Stimulated activated naive CD8-positive, alpha-beta T cell treated with anti-CD3 and anti-CD28 coated beads, Interleukin-15, amount 100 ng/mL, for 72 hours (primary cell): ENCODE measurements around the gene CAPN5.
"Not testable (repeated sequence)": the region's sequence is repeated elsewhere in the genome, so short reads cannot be mapped to it uniquely, and the experiment has no call there.

Experiments used
- ATAC-seq: fragments of 150-1000 bp; cut with Tn5 transposase; 2 replicates; pipeline ENCODE4 v1.10.0; 2021; ENCODE audit warnings: mild to moderate bottlenecking, moderate library complexity
- DNase-seq, 2 donors: peaks; one replicate each; pipeline ENCODE4 v3.0.0; 2021 to 2022
- H3K27ac Mint-ChIP-seq, 2 donors: one replicate each; pipeline ENCODE4 v1.8.0; 2022; ENCODE audit warnings: mild to moderate bottlenecking in 2 of 2, mixed read lengths in 2 of 2, moderate library complexity in 2 of 2
- H3K27me3 Mint-ChIP-seq: one replicate; pipeline ENCODE4 v1.8.0; 2022; ENCODE audit warnings: mixed read lengths
- H3K4me1 Mint-ChIP-seq: one replicate; pipeline ENCODE4 v1.8.0; 2022; ENCODE audit warnings: mild to moderate bottlenecking, mixed read lengths
- H3K4me3 Mint-ChIP-seq, 2 donors: one replicate each; pipeline ENCODE4 v1.8.0; 2022; ENCODE audit warnings: mild to moderate bottlenecking in 2 of 2, mixed read lengths in 2 of 2, moderate library complexity in 1 of 2
- H3K9me3 Mint-ChIP-seq, 2 donors: one replicate each; pipeline ENCODE4 v1.8.0; 2022; ENCODE audit warnings: mixed read lengths in 2 of 2

CAPN5 gene

DNA sequence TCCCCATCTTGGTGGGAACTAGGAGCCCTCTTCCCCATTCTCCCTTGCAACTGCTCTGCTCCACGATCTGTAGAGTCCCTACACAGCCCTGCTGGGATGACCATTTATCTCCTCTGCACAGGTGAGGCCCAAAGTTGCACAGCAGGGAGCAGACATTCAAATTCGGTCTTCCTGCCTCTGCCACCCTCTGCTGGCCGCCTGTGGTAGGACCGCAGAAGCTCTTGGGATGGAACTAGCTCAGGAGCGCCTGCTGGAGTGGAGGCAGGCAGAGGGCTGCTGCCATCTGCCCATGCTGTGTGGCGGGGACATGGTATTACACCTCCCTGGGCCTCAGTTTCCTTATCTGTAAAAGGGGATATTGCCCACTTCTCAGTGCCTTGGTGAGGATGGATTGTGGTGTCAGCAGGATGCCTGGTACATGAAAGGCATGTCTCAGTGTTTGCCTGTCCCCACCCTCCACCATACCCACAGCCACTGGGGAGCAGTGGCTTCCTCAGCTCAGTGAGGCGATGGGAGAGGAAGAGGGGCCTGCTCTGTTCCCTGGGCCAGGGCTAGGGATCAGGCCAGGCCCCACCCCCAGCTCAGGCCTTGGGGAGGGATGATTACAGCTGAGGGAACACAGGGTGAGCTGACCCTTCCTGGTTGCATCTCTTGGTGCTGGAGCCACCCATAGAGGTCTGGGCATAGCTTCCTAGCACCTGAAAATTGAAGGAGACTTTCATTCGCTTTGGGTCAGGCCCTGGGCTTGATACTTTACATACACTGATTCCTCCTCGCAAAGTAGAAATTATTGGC lies 24.6 kb downstream of the CAPN5 start:
- ATAC-seq (peak; percentile 87), DNase-seq (peak; percentile 74 to 81)
- H3K27me3 Mint-ChIP-seq: no peaks in the 10 kb centered on the region
- H3K4me3 Mint-ChIP-seq: no peak overlapping the region
- H3K4me1 Mint-ChIP-seq: peaks cover 17% of the 10 kb centered on the region
- H3K27ac Mint-ChIP-seq: peak overlapping the region in 1 of 2 donors; percentile 76
- no peaks in the 10 kb centered on the region for H3K9me3 Mint-ChIP-seq

DNA sequence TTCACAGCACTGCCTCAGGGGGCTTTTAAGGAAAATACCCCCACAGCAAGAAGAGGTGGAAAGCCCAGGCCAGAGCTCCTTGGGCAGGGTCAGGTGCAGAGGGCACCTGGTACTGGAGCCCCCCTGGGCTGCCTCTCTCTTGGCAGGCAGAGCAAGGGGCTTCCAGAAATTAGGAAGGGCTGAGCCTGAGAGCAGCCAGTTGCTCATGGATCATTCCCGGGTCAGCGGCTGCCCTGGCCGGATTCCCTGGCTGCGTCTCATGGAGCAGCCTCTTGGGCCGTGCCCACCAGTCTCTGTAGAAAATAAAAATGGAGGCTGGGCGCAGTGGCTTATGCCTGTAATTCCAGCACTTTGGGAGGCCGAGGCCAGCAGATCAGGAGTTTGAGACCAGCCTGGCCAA lies 25.6 kb downstream of the CAPN5 start:
- no peak for ATAC-seq
- peaks cover 11% of the 10 kb centered on the region for H3K4me1 Mint-ChIP-seq
- H3K4me3 Mint-ChIP-seq: no peak overlapping the region
- no peaks in the 10 kb centered on the region for H3K9me3 Mint-ChIP-seq
- DNase-seq: no peak
- no peak overlapping the region for H3K27ac Mint-ChIP-seq
- H3K27me3 Mint-ChIP-seq: no peaks in the 10 kb centered on the region

DNA sequence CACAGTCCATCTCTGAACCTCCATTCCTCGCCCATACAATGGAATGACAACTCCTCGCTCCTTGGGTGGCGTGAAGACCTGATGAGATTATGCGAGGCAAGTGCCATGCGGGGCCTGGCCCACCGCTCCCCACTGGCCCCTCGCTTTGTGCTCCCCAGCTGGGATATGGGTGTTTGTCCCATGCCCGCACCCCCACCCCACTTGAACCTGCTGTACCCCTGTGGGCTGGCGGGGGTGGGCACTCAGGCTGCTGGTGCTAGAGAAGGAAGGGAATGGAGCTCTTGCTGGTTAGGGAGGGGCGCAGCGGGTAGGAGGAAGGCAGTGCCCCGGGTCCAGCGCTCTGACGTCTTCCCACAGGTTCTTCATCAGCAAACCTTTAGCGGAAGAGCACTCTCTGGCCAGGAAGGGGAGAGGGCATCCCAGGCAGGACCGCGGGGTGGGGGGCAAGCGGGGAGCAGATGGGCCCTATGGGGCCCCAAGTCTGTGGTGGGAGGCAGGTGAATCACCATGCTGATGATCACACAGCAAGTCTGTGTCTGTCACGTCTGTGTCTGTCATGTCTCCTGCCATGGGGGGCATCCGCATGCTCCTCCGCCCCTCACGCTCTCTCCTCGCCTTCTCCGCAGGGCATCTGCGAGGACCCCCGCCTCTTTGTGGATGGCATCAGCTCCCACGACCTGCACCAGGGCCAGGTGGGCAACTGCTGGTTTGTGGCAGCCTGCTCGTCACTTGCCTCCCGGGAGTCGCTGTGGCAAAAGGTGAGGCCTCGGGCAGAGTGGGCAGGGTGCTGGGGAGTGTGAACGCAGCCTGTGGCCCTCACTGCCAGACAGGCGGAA lies 26.5 kb downstream of the CAPN5 start:
- Mint-ChIP-seq H3K27ac (no peak overlapping the region), H3K4me1 (peaks cover 11% of the 10 kb centered on the region), H3K27me3 (no peaks in the 10 kb centered on the region)

DNA sequence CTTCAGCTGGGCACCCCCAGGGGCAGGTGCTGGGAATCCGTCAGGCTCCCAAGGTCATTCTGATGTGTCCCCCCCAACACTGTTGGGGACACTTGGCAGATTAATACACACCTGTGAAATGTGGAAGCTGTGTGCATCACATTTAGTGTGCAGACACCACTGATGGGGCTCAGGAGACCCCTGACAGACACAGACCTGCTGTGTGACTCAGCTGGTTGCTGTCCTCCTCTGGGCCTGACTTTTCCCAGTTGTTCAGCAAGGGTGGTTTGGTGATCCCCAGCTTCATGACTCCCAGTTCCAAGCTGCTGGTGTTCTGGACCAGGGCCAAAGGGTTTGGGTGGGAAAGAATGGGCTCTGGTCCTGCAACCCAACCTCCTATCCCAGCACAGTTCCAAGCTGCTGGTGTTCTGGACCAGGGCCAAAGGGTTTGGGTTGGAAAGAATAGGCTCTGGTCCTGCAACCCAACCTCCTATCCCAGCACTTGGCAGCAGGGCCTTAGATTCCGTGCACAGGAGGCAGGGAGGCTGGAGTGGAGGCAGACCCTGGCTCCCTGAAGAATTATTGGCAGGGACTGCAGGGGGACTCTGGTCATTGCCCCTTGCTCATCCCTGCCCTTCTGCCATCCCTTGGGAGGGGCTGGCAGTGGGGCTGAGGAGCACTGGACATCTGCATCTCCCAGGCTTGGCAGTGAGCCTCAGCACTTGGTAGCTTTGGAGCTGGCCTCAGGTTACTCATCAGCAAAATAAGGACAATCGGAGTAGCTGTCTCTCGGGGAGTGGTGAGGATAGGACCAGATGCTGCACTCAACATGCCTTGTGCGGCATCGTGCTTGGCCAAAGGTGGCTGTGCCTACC lies 27.4 kb downstream of the CAPN5 start:
- peaks cover 11% of the 10 kb centered on the region for H3K4me1 Mint-ChIP-seq
- H3K9me3 Mint-ChIP-seq: no peaks in the 10 kb centered on the region
- H3K4me3 Mint-ChIP-seq: no peak overlapping the region

More for the DNA sequence above, 26.5 kb downstream of the CAPN5 start:
- ATAC-seq (no peak), DNase-seq (no peak)
- Mint-ChIP-seq H3K9me3 (no peaks in the 10 kb centered on the region), H3K4me3 (no peak overlapping the region)

GRCh38 chr11:77094841-77095365 lies 28.1 kb downstream of the CAPN5 start:
- no peak for ATAC-seq
- no peaks in the 10 kb centered on the region for H3K9me3 Mint-ChIP-seq
- peak overlapping the region in 1 of 2 donors; percentile 67 for H3K27ac Mint-ChIP-seq
- no peak for DNase-seq
- H3K27me3 Mint-ChIP-seq: no peaks in the 10 kb centered on the region
- H3K4me1 Mint-ChIP-seq: peaks cover 11% of the 10 kb centered on the region
- no peak overlapping the region for H3K4me3 Mint-ChIP-seq

More for the DNA sequence above, 27.4 kb downstream of the CAPN5 start:
- Mint-ChIP-seq H3K27me3 (no peaks in the 10 kb centered on the region), H3K27ac (peak overlapping the region in 1 of 2 donors; percentile 63)
- no peak for ATAC-seq
- no peak for DNase-seq

DNA sequence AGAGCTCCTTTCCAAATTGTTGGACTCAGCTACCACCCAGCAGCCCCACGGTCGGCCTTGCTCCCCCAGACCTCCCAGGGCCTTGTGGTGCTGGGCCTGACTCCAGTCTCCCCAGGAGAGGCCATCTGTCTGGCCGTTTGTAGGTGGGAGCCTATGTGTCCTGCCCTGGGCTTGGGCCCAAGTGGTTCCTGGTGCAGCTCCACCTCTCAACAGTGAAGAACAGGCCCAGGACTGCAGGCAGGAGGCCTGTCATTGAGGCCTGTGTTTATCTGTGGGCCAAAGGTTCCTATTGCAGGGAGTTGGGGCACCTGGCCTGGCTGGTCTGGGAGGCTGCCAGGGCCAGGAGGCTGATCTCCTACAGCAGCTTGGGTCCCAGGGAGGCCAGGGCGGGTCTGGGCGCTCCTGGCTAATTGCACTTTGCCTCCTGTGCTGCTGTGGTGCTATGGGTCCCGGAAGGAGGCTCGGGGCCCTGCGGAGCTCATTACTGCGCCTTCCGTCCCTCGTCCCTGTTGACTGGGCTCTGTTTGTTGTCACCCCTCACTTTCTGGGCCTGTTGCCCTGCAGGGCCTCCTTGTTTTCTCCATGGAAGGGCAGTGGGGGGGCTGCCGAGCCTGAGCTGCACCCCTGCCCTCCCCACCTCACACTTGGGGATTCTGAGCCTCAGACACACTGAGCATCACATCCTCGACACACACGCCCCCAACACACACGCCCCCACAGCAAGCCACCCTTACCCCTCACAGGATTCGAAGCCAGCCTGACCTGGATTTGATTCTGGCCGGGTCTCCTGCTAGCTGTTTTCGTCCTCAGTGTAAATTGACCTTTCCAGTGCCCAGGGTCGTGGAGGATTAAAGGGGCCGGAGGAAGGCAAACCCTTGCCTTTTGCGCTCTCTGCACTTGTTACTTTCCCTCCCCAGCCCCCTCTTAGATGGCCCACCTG lies 29.1 kb downstream of the CAPN5 start:
- no peaks in the 10 kb centered on the region for H3K9me3 Mint-ChIP-seq
- no peaks in the 10 kb centered on the region for H3K27me3 Mint-ChIP-seq
- peaks cover 6% of the 10 kb centered on the region for H3K4me1 Mint-ChIP-seq
- DNase-seq: no peak
- H3K4me3 Mint-ChIP-seq: no peak overlapping the region
- ATAC-seq: no peak
- no peak overlapping the region for H3K27ac Mint-ChIP-seq

- Mint-ChIP-seq H3K27me3 (no peaks in the 10 kb centered on the region), H3K4me1 (no peaks in the 10 kb centered on the region), H3K4me3 (no peak overlapping the region), H3K9me3 (no peaks in the 10 kb centered on the region), H3K27ac (no peak overlapping the region)
- ATAC-seq (no peak), DNase-seq (no peak)
These were observed 29.8 kb downstream of the CAPN5 start for GRCh38 chr11:77096591-77097019.

- not testable (repeated sequence) for H3K4me1 Mint-ChIP-seq, DNase-seq, H3K9me3 Mint-ChIP-seq, H3K4me3 Mint-ChIP-seq, H3K27ac Mint-ChIP-seq, ATAC-seq, H3K27me3 Mint-ChIP-seq
These were observed 30.4 kb downstream of the CAPN5 start for GRCh38 chr11:77097180-77097579.

DNA sequence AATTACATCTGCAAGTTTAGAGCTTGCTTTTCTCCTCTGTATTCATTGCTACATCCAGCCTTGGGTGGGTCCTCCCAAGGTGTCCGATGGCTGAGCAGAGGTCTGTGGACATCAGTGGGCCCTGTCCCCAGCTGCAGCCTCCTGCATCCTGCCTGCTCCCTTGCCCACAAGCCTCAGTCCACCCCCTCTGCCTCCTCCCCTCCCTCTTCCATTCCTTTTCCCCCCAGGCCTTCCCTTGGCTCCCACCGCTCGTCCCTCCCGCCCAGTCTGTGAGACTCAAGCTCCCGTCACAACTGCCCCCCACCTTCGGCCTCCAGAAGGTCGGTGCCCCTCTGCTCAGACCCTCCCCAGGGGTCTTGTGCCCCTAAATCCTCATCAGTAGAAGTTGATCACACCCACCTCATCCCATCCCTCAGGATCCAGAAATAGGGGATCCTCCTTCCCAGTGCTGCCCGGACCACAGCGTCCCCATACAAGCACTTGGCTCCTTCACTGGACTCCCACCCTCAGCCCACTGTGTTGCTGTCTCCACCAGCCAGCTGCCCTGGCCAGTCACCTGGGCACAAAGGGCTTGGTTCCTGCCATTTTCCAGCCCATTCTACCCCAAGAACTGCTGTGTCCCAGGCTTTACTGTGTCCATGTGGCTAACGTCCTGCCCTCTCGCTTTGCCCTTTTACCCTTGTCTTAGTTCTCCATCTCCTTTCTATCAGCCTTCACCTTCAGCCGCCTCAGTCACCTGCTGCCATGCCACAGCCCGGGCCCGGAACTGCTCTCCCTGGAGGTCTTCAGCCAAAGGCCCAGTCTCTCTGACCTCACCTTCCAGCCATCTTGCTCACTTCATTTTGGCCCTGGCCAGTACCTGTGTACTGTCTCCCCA lies 33.6 kb downstream of the CAPN5 start:
- Mint-ChIP-seq H3K4me1 (no peaks in the 10 kb centered on the region), H3K27ac (peak overlapping the region in 1 of 2 donors; percentile 54), H3K9me3 (no peaks in the 10 kb centered on the region), H3K4me3 (no peak overlapping the region), H3K27me3 (no peaks in the 10 kb centered on the region)
- DNase-seq (no peak), ATAC-seq (no peak)

- Mint-ChIP-seq H3K9me3 (no peaks in the 10 kb centered on the region), H3K4me1 (no peaks in the 10 kb centered on the region), H3K27ac (no peak overlapping the region), H3K4me3 (no peak overlapping the region), H3K27me3 (no peaks in the 10 kb centered on the region)
- ATAC-seq (no peak), DNase-seq (no peak)
These were observed 34.3 kb downstream of the CAPN5 start for GRCh38 chr11:77101043-77101537.

- no peak for ATAC-seq
- DNase-seq: no peak
- Mint-ChIP-seq H3K9me3 (no peaks in the 10 kb centered on the region), H3K27ac (peak within 1 kb of the TSS; percentile 14 to 46), H3K27me3 (no peaks in the 10 kb centered on the region), H3K4me3 (no peak within 1 kb of the TSS), H3K4me1 (no peaks in the 10 kb centered on the region)
These were observed 35.8 kb downstream of the CAPN5 start, which contains the start of gene OMP for GRCh38 chr11:77102246-77103210. Gene OMP, plus strand, starts transcription at chr11:77102840. Its CDS starts 0 bp downstream, at chr11:77102840.

GRCh38 chr11:77103319-77103718 lies 36.5 kb downstream of the CAPN5 start:
- Mint-ChIP-seq H3K9me3 (no peaks in the 10 kb centered on the region), H3K4me3 (no peak overlapping the region), H3K4me1 (no peaks in the 10 kb centered on the region), H3K27ac (peak overlapping the region; percentile 14 to 46), H3K27me3 (no peaks in the 10 kb centered on the region)
- no peak for ATAC-seq
- no peak for DNase-seq
